ENCODE results near the gene RHCE.
"Not testable (repeated sequence)": the region's sequence is repeated elsewhere in the genome, so short reads cannot be mapped to it uniquely, and the experiment has no call there.

The RHCE gene

DNA sequence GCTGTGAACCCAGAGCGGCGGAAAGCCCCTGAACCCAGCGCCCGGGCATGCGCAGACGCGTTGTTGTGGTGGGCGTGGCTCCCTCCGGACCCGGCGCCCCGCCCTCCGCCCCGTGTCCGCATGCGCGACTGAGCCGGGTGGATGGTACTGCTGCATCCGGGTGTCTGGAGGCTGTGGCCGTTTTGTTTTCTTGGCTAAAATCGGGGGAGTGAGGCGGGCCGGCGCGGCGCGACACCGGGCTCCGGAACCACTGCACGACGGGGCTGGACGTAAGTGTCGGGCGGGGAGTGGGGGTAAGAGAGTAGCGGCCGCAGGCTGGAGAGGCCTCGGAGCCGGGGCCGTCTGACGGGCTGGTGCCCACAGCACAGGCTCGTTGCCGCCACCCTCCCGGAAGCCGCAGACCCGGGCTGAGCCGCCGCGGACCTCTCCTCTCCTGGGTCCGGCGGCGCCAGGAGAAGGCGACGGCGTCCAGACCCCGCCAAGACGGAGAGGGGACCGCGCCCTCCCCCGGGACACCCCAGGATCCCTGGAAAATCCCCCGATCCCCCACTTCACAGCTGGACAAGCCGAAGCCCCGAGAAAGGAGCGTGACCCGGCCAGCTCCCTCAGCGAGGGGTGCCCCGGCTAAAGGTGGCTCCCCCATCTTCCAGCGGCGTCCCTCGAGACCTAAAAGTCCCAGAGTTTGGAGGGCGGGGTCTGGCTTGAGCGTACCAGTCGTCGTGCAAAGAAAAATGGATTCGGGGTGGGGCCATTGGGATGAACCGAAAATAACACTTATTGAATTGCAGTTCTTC, 82.2 kb downstream of the RHCE start, which contains the start of gene TMEM50A:
Gene TMEM50A, plus strand, starts transcription at position 147 of the 794 bp plus-strand sequence. CDS start 2,153 bp downstream, outside the sequence.
- peak; percentile 86 for DNase-seq

DNA sequence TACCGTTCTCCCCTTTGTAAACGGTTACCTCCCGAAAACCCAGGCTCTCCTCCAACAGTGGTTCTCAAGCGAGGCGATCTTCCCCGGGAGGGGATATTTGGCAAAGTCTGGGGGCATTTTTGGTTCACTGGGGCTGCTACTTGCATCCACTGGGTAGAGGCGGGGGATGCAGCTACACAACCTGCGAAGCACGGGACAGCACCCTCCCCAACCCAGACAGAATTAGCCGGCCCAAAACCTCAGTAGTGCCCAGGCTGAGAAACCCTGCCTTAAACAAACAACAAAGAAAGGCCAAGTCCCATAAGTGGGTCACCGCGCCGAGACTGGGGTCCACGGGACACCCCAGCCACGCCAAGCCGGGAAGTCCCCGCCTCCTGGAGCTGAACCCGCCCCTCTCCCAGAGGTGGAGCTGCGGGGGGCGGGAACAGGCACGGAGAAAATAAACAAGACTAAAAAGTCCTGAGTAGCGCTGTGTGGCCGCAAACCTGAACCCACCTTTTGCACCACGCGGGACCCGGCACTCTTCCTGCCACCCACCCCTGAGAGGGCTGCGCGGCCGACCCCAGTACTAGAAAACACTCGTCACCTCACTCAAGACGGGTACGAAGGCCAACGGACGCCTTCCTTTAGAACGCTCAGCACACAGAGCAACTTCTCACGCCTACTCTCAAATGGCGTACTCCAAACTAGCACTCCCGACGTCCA, 83.0 kb downstream of the RHCE start:
- peak; percentile 44 for DNase-seq

DNA sequence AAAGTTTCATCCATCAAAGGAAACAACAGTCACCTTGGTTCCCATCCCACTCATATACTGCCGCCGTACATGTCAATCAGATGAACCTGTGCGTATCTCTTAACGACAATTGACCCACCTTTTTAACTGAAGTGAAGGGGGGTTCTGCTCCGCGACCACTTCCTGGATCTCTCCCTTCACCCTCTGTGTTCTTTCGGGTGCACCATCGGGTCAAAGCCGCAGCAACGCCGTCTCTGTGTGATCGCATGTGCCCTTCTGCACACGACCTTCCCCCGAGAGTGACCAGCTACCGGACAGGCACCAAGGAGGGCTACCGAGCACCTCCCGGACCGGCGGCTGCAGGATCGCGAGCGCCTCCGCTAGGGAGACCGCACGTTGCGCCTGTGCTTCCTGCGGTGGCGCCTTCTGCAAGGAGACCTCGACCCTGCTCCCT, 83.7 kb downstream of the RHCE start:
- not testable (repeated sequence) for DNase-seq

DNA sequence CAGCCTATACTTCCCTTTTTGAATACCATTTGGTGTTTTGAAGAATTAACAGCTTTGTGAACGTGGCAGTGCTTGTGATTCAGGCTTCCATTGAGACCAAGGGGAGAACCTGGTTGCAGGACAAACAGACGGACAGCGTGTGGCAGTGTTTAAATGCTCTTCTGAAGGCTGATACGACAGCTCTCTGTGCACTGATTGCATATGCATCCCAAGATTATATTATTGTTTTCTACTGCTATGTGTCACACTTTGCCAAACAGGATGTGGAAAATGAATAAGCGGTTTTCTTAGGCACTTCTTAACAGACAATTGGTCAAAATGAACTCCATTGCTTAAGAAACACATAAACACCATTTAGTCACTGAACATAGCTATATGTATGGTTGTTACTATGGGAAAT, 90.7 kb downstream of the RHCE start:
- not testable (repeated sequence) for DNase-seq

DNA sequence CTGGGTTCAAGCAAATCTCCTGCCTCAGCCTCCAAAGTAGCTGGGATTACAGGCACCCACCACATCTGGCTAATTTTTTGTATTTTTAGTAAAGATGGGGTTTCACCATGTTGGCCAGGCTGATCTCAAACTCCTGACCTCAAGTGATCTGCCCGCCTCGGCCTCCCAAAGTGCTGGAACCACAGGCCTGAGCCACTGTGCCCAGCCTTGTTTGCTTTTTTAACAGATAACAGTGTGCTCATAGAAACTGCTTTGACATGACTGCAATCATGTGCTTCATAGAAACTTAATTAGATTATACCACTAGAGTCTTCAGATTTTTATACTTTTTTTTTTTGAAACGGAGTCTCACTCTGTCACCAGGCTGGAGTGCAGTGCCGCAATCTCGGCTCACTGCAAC, 91.3 kb downstream of the RHCE start:
- DNase-seq: not testable (repeated sequence)

DNA sequence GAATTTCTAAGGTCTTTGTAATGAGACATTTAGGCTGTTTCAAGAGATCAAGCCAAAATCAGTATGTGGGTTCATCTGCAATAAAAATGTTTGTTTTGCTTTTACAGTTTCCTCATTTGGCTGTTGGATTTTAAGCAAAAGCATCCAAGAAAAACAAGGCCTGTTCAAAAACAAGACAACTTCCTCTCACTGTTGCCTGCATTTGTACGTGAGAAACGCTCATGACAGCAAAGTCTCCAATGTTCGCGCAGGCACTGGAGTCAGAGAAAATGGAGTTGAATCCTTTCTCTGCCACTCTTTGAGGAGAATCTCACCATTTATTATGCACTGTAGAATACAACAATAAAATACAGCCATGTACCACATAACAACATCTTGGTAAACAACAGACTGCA, 91.8 kb downstream of the RHCE start:
- not testable (repeated sequence) for DNase-seq

DNA sequence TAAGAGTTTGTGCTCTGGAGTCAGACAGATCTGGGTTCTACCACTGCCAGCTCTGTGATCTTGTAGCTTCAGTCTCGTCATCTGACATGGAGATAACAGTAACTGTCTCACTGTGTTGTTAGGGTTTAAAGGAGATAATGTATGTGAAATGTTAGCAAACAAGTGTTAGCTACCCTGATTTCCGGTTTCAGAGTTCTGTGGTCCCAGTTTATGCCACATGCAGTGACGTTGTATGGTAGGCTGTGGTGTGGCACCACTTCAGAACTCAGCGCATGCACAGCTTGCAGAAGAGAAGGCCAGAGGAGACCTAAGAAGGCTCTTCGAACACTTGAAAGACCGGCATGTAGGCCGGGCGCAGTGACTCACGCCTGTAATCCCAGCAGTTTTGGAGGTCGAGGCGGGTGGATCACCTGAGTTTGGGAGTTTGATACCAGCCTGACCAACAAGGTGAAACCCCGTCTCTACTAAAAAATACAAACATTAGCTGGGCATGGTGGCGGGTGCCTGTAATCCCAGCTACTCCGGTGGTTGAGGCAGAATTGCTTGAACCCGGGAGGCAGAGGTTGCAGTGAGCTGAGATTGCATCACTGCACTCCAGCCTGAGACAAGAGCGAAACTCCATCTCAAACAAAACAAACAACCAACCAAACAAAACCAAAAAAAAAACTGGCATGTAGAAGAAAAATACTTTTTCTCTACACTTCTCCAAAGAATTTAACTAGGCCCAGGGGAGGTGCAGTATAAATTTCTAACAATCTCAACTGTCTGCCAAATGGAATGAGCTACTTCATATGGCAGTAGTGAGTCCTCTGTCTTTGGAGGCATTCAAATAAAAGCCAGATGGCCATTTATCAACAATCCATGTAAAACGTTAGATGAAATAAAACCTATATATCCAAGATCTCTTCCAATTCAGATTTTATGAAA, 92.5 kb downstream of the RHCE start:
- DNase-seq: not testable (repeated sequence)

DNA sequence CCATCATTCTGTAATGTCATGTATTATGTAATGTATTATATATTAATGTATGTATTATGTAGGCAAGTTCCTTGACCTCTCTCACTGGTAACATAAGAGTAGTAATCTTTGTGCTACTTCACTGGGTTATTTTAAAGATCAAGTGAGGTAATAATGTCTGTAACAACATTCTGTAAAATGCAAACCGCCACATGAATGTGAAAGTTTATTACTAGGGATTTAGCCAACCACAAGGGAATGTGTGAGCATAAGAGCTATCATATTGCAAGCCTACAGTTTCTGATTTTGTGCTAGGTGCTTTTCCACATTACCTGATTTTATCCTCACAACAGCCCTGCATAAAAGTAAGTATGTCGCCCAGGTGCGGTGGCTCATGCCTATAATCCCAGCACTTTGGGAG, 96.2 kb downstream of the RHCE start:
- not testable (repeated sequence) for DNase-seq

DNA sequence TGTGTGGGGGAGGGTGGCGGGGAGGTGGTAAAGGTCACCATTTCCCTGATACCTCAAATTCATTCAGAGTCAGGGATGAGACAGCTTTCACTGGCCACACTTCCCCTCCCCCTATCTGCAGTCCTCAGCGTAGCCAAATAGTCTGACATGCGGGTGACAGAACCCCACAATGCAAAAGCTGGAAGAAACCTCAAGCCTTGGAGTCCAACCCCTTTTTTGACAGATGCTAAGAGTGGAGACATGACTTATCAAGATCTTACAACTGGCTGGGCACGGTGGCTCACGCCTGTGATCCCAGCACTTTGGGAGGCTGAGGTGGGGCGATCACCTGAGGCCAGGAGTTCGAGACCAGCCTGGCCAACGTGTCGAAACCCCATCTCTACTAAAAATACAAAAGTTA, 98.5 kb downstream of the RHCE start:
- DNase-seq: not testable (repeated sequence)

DNA sequence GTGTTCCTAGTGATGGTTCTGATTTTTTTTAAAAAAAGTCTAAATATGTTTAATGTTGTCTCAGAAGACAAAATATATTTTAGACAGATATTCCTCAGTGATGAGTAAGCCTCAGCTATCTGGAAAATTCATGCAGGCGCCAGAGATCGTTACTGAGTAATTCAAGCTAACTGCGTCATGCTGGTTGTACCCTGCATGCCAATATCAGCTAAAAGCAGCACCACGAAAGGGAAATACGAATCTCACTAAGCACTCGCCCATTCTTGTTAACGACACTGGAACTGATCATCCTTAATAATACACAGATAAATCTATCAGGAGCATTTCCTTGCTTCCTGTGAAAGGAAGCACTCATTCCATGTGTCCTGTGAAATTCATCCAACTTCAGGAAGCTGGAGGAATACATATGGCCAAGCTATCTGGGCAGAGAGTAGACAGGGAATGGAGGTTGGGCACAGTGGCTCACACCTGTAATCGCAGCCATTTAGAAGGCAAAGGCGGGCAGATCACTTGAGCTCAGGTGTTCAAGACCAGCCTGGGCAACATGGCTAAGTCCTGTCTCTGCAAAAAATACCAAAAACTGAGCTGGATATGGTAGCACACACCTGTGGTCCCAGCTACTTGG, 100.2 kb downstream of the RHCE start:
- not testable (repeated sequence) for DNase-seq

DNA sequence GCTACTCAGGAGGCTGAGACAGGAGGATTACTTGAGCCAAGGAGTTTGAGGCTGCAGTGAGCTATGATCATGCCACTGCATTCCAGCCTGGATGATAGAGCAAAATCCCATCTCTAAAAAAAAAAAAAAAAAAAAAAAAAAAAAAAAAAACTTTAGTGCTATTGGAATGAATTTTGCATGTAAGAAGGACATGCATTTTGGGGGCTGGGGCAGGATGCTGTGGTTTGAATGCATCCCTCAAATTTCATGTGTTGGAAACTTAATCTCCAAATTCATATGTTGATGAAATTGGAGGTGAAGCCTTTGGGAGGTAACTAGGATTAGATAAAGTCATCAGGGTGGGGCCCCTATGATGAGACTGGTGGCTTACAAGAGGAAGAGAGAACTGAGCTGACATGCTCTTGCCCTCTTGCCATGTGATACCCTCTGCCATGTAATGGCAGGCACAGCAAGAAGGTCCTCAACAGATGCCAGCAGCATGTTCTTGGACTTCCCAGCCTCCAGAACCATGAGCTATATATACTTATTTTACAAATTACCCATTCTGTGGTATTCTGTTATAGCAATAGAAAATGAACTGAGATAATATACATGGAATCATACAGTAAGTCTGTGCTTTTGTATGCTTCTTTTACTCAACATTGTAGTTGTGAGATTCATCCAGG, 107.7 kb downstream of the RHCE start:
- not testable (repeated sequence) for DNase-seq
